ENCODE results near the gene ZDHHC4. TPM values are rescaled to one million over a fixed set of nuclear protein-coding genes. Genes with fewer than 3 reads are reported as not detected.

The ZDHHC4 gene
- total RNA-seq, 1 experiment from 2014 or later, result 28.9 TPM

DNA sequence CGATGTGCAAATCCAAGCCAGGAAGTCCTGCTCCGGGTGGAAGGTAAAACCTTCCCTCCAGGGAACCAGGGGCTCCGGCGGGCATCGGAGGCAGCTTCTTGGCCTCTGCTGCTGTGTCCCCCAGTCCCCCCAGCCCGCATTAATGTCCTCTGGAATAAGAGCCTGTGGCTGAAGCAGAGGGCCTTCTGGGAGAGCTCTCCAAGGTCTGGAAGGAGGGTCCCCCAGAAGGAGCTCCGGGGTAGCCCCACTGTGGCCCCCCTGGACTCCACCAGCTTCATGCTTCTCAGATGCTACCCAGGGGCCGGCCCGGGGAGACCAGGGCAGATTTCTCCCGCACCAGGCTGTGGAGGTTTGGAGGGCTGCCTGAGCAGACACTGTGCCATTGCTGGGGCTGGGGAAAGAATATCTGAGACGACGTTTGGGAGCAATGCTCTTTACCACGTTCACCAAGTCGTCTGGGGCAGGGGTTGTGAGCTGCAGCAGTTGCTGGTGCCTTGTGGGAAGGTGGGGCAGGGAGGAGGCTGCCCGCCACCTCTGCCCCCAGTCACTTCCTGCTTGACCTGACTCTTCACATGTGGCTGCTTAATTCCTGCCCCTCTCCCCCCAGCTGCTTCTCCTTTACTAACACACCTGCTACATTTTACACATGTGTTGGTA lies 46.5 kb downstream of the ZDHHC4 start:
- H4K20me1 ChIP-seq (ENCODE audit: low read length), result no peaks in the 10 kb centered on the region
- H3K4me1 ChIP-seq (ENCODE audit: insufficient read depth, low read length), result no peaks in the 10 kb centered on the region
- no peak overlapping the region for H2AFZ ChIP-seq (ENCODE audit: low read length)
- no peaks in the 10 kb centered on the region for H3F3A ChIP-seq (ENCODE audit: low read length, unreplicated experiment)
- ChIA-PET CTCF (no interaction called here), POLR2A (ENCODE audit: unreplicated experiment) (no interaction called here)
- H3K79me2 ChIP-seq (ENCODE audit: low read length), result no peaks in the 10 kb centered on the region
- H3K27me3 ChIP-seq (ENCODE audit: low read length), result no peaks in the 10 kb centered on the region
- no peak overlapping the region for H3K27ac ChIP-seq (ENCODE audit: low read length)
- no peaks in the 10 kb centered on the region for H3K36me3 ChIP-seq (ENCODE audit: low read depth, low read length)
- no TSS peak for BruUV-seq (replicated peaks)
- DNase-seq (no peak), ATAC-seq (no peak)
- intact Hi-C loops (cut with micrococcal nuclease), result no loop called here
- no peak overlapping the region for H3K4me3 ChIP-seq (ENCODE audit: low read length)
- TF ChIP-seq EZH2phosphoT487 (IDR thresholded peaks at IDR 0.05; ENCODE audit: borderline replicate concordance, low read length) (no peak), EZH2 (IDR thresholded peaks at IDR 0.05; ENCODE audit: low read length, unreplicated experiment) (no peak)
- TF ChIP-seq, protein P1, sequence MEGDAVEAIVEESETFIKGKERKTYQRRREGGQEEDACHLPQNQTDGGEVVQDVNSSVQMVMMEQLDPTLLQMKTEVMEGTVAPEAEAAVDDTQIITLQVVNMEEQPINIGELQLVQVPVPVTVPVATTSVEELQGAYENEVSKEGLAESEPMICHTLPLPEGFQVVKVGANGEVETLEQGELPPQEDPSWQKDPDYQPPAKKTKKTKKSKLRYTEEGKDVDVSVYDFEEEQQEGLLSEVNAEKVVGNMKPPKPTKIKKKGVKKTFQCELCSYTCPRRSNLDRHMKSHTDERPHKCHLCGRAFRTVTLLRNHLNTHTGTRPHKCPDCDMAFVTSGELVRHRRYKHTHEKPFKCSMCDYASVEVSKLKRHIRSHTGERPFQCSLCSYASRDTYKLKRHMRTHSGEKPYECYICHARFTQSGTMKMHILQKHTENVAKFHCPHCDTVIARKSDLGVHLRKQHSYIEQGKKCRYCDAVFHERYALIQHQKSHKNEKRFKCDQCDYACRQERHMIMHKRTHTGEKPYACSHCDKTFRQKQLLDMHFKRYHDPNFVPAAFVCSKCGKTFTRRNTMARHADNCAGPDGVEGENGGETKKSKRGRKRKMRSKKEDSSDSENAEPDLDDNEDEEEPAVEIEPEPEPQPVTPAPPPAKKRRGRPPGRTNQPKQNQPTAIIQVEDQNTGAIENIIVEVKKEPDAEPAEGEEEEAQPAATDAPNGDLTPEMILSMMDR (conservative IDR thresholded peaks at IDR 0.05; ENCODE audit: low read depth, low read length), result no peak
- H3K9me2 ChIP-seq (replicated peaks; ENCODE audit: low read length), result no peaks in the 10 kb centered on the region
- no peaks in the 10 kb centered on the region for H3K9me3 ChIP-seq (ENCODE audit: low read length)
- no peak overlapping the region for H3K4me2 ChIP-seq (ENCODE audit: low read length)
- no peak overlapping the region for H3K9ac ChIP-seq (ENCODE audit: low read length)

DNA sequence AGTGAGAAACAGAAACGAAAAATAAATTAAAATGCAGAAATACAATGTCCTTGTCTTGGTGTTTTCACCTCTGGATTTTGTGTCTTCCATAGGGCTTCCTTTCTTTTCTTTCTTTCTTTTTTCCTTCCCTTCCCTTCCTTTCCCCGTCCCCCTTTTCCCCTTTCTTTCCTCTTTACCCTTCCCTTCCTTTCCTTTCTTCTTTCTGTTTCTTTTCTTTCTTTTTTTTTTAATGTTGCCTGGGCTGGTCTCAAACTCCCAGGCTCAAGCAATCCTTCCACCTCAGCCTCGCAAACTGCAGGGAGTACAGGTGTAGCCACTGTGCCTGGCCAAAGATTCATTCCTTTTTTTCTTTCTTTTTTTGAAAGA lies 47.0 kb downstream of the ZDHHC4 start:
- ChIA-PET POLR2A (ENCODE audit: unreplicated experiment) (no interaction called here), CTCF (no interaction called here)
- Histone ChIP-seq H3K9me2 (replicated peaks; ENCODE audit: low read length) (no peaks in the 10 kb centered on the region), H2AFZ (ENCODE audit: low read length) (no peak overlapping the region), H3K27me3 (ENCODE audit: low read length) (no peaks in the 10 kb centered on the region), H3K4me2 (ENCODE audit: low read length) (no peak overlapping the region), H3F3A (ENCODE audit: low read length, unreplicated experiment) (no peaks in the 10 kb centered on the region), H3K79me2 (ENCODE audit: low read length) (no peaks in the 10 kb centered on the region), H3K4me1 (ENCODE audit: insufficient read depth, low read length) (no peaks in the 10 kb centered on the region), H3K9me3 (ENCODE audit: low read length) (no peaks in the 10 kb centered on the region), H4K20me1 (ENCODE audit: low read length) (no peaks in the 10 kb centered on the region), H3K27ac (ENCODE audit: low read length) (no peak overlapping the region), H3K9ac (ENCODE audit: low read length) (no peak overlapping the region), H3K4me3 (ENCODE audit: low read length) (no peak overlapping the region), H3K36me3 (ENCODE audit: low read depth, low read length) (no peaks in the 10 kb centered on the region)
- no peak for TF ChIP-seq EZH2phosphoT487 (IDR thresholded peaks at IDR 0.05; ENCODE audit: borderline replicate concordance, low read length)
- TF ChIP-seq EZH2 (IDR thresholded peaks at IDR 0.05; ENCODE audit: low read length, unreplicated experiment), result no peak
- intact Hi-C loops (cut with micrococcal nuclease), result no loop called here
- BruUV-seq (replicated peaks), result no TSS peak
- DNase-seq, result no peak
- ATAC-seq, result no peak

DNA sequence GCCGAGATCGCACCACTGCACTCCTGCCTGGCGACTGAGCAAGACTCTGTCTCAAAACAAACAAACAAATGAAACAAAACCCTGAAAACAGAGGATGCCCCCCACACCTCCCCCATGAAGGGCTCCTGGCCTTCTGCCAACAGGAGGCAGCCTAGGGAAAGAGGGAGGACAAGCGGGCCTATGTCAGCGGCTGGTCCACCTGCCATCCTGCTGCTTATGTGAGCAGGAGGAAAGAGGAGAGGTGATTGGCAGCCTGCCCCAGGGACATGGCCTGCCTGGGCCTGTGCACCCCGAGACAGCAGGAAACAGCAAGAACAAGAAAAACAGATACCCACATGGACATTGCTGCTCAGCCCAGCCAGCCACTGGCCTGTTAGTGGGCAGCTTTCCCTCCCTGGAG lies 50.8 kb downstream of the ZDHHC4 start:
- Histone ChIP-seq H3K4me3 (ENCODE audit: low read length) (no peak overlapping the region), H3K4me1 (ENCODE audit: insufficient read depth, low read length) (no peaks in the 10 kb centered on the region), H4K20me1 (ENCODE audit: low read length) (no peaks in the 10 kb centered on the region), H3K9ac (ENCODE audit: low read length) (no peak overlapping the region), H3K79me2 (ENCODE audit: low read length) (no peaks in the 10 kb centered on the region), H3K9me3 (ENCODE audit: low read length) (no peaks in the 10 kb centered on the region), H2AFZ (ENCODE audit: low read length) (no peak overlapping the region), H3K4me2 (ENCODE audit: low read length) (no peak overlapping the region), H3K27me3 (ENCODE audit: low read length) (no peaks in the 10 kb centered on the region), H3K9me2 (replicated peaks; ENCODE audit: low read length) (no peaks in the 10 kb centered on the region), H3K27ac (ENCODE audit: low read length) (no peak overlapping the region), H3F3A (ENCODE audit: low read length, unreplicated experiment) (no peaks in the 10 kb centered on the region), H3K36me3 (ENCODE audit: low read depth, low read length) (no peaks in the 10 kb centered on the region)
- no peak for ATAC-seq
- ChIA-PET POLR2A (ENCODE audit: unreplicated experiment) (no interaction called here), CTCF (no interaction called here)
- intact Hi-C loops (cut with micrococcal nuclease), result no loop called here
- no peak for DNase-seq
- TF ChIP-seq EZH2 (IDR thresholded peaks at IDR 0.05; ENCODE audit: low read length, unreplicated experiment) (no peak), EZH2phosphoT487 (IDR thresholded peaks at IDR 0.05; ENCODE audit: borderline replicate concordance, low read length) (no peak)
- TF ChIP-seq, protein P1 (conservative IDR thresholded peaks at IDR 0.05; ENCODE audit: low read depth, low read length), result no peak
- no TSS peak for BruUV-seq (replicated peaks)
